DOHH2 (cell line): ENCODE measurements around the gene GOSR1.
"Not testable (repeated sequence)": the region's sequence is repeated elsewhere in the genome, so short reads cannot be mapped to it uniquely, and the experiment has no call there.

Experiments used
- H3F3A ChIP-seq: fragments of 200-600 bp; sonication (generic), shearing (Covaris generic); 2 replicates; pipeline ENCODE4 v1.6.0; 2016; ENCODE audit warnings: antibody characterized with exemption, mild to moderate bottlenecking; ENCODE audit not compliant: control insufficient read depth, insufficient read depth
- H3K27ac ChIP-seq: fragments of 200-600 bp; sonication (generic); 2 replicates; pipeline ENCODE4 v1.5.1; 2014; ENCODE audit warnings: low read depth, mild to moderate bottlenecking, low read length, moderate library complexity
- H3K27me3 ChIP-seq: fragments of 200-600 bp; sonication (generic); 2 replicates; pipeline ENCODE4 v1.6.1; 2014; ENCODE audit warnings: mild to moderate bottlenecking, low read length, mixed read lengths; ENCODE audit not compliant: control insufficient read depth
- H3K36me3 ChIP-seq: fragments of 200-600 bp; sonication (generic); 2 replicates; pipeline ENCODE4 v1.6.1; 2014; ENCODE audit warnings: mild to moderate bottlenecking, low read length, moderate library complexity, mixed read lengths; ENCODE audit not compliant: control insufficient read depth
- H3K4me1 ChIP-seq: fragments of 200-600 bp; sonication (generic); 2 replicates; pipeline ENCODE4 v1.6.1; 2014; ENCODE audit warnings: mild to moderate bottlenecking, low read length, mixed read lengths; ENCODE audit not compliant: control insufficient read depth
- H3K4me2 ChIP-seq: fragments of 200-600 bp; sonication (generic); 2 replicates; pipeline ENCODE4 v1.6.0; 2014; ENCODE audit warnings: mild to moderate bottlenecking, low read length, moderate library complexity
- H3K4me3 ChIP-seq: fragments of 200-600 bp; sonication (generic); 2 replicates; pipeline ENCODE4 v1.5.1; 2014; ENCODE audit warnings: mild to moderate bottlenecking, low read length, mixed read lengths
- H3K79me2 ChIP-seq: fragments of 200-600 bp; sonication (generic); 2 replicates; pipeline ENCODE4 v1.6.1; 2014; ENCODE audit warnings: mild to moderate bottlenecking, low read length, mixed read lengths; ENCODE audit not compliant: control insufficient read depth
- H3K9me2 ChIP-seq: fragments of 200-600 bp; sonication (generic); replicated peaks from 2 replicates; pipeline ENCODE4 v1.6.1; 2014; ENCODE audit warnings: mild to moderate bottlenecking, low read length, mixed read lengths; ENCODE audit not compliant: control insufficient read depth
- H3K9me3 ChIP-seq: fragments of 200-600 bp; sonication (generic); 2 replicates; pipeline ENCODE4 v1.6.1; 2014; ENCODE audit warnings: antibody characterized with exemption, low read length, mixed read lengths; ENCODE audit not compliant: control insufficient read depth, insufficient read depth
- H4K20me1 ChIP-seq: fragments of 200-600 bp; sonication (generic); 2 replicates; pipeline ENCODE4 v1.6.0; 2014; ENCODE audit warnings: low read depth, mild to moderate bottlenecking, antibody characterized with exemption, low read length, moderate library complexity; ENCODE audit not compliant: control insufficient read depth, insufficient read depth
- CTCF ChIP-seq: fragments of 200-600 bp; sonication (generic); IDR thresholded peaks from one replicate; pipeline ENCODE4 v1.5.1; 2014; ENCODE audit warnings: antibody characterized with exemption, mild to moderate bottlenecking, low read depth, low read length; ENCODE audit not compliant: poor library complexity, severe bottlenecking
- EZH2phosphoT487 ChIP-seq: fragments of 200-600 bp; sonication (generic); IDR thresholded peaks from 2 replicates; pipeline ENCODE4 v1.6.1; 2017; ENCODE audit warnings: borderline replicate concordance, mild to moderate bottlenecking, antibody characterized with exemption, low read length, moderate library complexity, mixed read lengths

Gene GOSR1

GRCh38 chr17:30458371-30458770 lies 18.8 kb upstream of the GOSR1 start:
- peaks cover 26% of the 10 kb centered on the region for H3K36me3 ChIP-seq
- no peaks in the 10 kb centered on the region for H3K79me2 ChIP-seq
- H4K20me1 ChIP-seq = no peaks in the 10 kb centered on the region
- H3K9me3 ChIP-seq = no peaks in the 10 kb centered on the region
- TF ChIP-seq CTCF (no peak), EZH2phosphoT487 (no peak)
- no peak overlapping the region for H3K4me2 ChIP-seq
- peaks cover 3% of the 10 kb centered on the region; the same call in 1 of the 2 replicates for H3F3A ChIP-seq
- H3K27ac ChIP-seq = no peak overlapping the region
- H3K27me3 ChIP-seq = no peaks in the 10 kb centered on the region
- H3K4me3 ChIP-seq = no peak overlapping the region
- no peaks in the 10 kb centered on the region for H3K4me1 ChIP-seq
- no peaks in the 10 kb centered on the region for H3K9me2 ChIP-seq

GRCh38 chr17:30458797-30459413 lies 18.3 kb upstream of the GOSR1 start:
- not testable (repeated sequence) for H3K27me3 ChIP-seq, H3K4me2 ChIP-seq, H4K20me1 ChIP-seq, H3K27ac ChIP-seq, H3K4me3 ChIP-seq, H3F3A ChIP-seq, H3K79me2 ChIP-seq, H3K9me2 ChIP-seq, H3K9me3 ChIP-seq, H3K4me1 ChIP-seq
- peaks cover 27% of the 10 kb centered on the region for H3K36me3 ChIP-seq

- H3F3A ChIP-seq = no peaks in the 10 kb centered on the region
- H4K20me1 ChIP-seq = no peaks in the 10 kb centered on the region
- H3K27ac ChIP-seq = no peak overlapping the region
- H3K9me3 ChIP-seq = no peaks in the 10 kb centered on the region
- no peak overlapping the region for H3K4me3 ChIP-seq
- no peaks in the 10 kb centered on the region for H3K27me3 ChIP-seq
- TF ChIP-seq EZH2phosphoT487 (no peak), CTCF (no peak)
- no peaks in the 10 kb centered on the region for H3K4me1 ChIP-seq
- H3K4me2 ChIP-seq = no peak overlapping the region
- no peaks in the 10 kb centered on the region for H3K79me2 ChIP-seq
- H3K36me3 ChIP-seq = peaks cover 4% of the 10 kb centered on the region; the same call in 1 of the 2 replicates
- no peaks in the 10 kb centered on the region for H3K9me2 ChIP-seq
Observed at GRCh38 chr17:30468465-30468864, 8.7 kb upstream of the GOSR1 start.

GRCh38 chr17:30472238-30472890 lies 4.8 kb upstream of the GOSR1 start:
- Histone ChIP-seq H3K4me1 (peaks cover 12% of the 10 kb centered on the region), H3K9me3 (no peaks in the 10 kb centered on the region), H3F3A (no peaks in the 10 kb centered on the region), H3K36me3 (peaks cover under 1% of the 10 kb centered on the region; the same call in 1 of the 2 replicates), H3K4me3 (no peak overlapping the region), H3K4me2 (no peak overlapping the region), H3K27ac (no peak overlapping the region), H3K79me2 (peaks cover 2% of the 10 kb centered on the region), H3K27me3 (no peaks in the 10 kb centered on the region), H4K20me1 (no peaks in the 10 kb centered on the region), H3K9me2 (no peaks in the 10 kb centered on the region)
- TF ChIP-seq CTCF = no peak
- no peak for TF ChIP-seq EZH2phosphoT487
